GM18907 (cell line): ENCODE results near the gene GGA1.
A peak's percentile ranks its signal among the peaks of the same experiment; 100 is the strongest.

Experiments
- ATAC-seq: cut with Tn5 transposase; IDR thresholded peaks from one replicate; pipeline ENCODE4 v1.9.1; 2021; ENCODE audit warnings: mild to moderate bottlenecking, moderate library complexity; ENCODE audit not compliant: unreplicated experiment

GGA1 gene

DNA sequence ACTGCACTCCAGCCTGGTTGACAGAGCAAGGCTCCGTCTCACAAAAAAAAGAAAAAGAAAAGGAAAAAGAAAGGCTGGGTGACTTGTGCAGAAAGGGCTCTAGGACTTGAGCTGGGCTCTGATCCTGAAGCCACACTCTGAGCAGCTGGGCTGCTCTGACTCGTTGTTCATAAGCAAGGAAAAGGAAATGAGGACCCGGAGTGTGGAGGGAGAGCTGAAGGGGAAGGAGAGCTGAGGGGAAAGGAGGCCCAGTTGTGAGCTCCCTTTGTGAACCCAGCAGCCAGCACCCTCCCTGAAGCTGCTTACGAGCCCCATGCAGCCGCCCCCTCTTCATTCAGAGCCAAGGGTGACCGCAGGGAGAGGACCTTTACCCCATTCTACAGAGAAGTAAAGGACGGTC is 18.5 kb downstream of the GGA1 start:
- no peak for ATAC-seq

DNA sequence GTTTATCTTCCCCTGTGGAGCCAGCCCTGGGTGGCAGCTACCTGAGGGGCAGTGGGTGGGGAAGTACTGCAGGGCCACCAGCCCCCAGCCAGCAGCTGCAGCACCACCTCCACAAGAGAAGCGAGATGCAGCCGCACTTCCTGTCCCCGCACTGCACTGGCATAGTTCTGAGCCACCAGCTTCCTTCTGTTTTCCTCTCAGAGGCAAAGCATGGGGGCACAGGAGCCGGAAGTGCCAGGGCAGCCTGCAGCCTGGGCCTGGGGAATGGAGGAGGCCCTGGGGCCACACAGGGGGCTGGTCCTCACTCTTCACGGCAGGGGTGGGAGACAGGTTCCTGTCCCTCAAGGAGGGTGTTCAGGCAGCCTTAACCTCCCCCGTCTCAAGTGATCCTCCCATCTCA is 18.9 kb downstream of the GGA1 start:
- ATAC-seq = no peak

DNA sequence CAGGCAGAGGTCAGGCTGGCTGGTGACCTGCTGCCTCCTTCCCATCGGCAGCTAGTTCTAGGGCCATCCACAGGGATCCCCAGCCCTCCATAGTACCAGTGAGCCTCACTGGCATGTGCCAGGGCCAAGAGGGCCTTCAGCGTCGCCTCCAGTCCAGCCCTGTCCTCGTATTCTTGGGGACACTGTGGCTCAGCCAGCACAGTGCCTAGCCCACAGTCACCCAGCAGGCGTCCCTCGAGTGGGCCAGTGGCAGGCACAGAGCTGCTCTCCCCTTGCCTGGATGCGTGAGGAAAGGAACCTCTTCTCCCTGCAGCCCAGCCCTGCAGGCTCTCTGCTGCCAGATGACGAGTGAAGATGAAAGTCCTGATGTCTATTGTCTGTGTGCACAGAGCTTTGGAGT is 20.2 kb downstream of the GGA1 start:
- no peak for ATAC-seq

DNA sequence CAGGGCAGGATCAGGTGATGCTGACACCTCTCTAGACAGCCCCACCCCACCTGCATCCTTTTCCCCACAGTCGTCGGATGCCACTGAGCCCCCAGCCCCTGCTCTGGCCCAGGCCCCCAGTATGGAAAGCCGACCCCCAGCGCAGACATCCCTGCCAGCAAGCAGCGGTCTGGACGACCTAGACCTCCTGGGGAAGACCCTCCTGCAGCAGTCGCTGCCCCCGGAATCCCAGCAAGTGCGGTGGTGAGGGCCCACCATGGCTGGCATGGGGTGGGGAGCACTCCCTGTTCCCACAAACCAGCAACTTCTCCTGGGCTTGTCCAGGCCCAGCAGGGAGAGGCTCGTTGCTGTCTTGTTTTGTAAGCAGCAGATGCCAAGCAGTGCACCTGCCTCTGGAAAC is 21.3 kb downstream of the GGA1 start:
- ATAC-seq = no peak

DNA sequence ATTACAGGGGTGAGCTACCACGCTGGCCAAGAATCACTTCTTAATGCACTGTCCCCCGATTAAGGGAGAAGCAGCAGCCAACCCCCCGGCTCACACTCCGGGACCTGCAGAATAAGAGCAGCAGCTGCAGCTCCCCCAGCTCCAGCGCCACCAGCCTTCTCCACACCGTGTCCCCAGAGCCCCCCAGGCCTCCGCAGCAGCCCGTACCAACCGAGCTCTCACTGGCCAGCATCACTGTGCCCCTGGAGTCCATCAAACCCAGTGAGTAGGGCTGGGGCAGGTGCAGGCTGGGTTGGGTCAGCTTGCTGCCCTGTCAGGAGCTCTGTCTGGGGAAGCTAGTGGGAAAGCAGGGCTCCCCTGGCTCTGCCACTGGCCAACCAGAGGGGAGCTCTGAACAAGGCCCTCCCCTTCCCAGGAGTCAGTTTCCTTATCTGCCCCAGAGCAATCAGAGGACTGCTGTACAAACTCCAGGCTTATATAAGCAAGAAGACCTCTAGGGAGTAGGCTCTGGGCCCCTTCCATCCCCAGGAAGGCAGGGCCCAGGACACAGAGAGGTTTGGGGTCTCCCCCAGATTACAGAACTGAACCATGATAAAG is 22.3 kb downstream of the GGA1 start:
- ATAC-seq = no peak

DNA sequence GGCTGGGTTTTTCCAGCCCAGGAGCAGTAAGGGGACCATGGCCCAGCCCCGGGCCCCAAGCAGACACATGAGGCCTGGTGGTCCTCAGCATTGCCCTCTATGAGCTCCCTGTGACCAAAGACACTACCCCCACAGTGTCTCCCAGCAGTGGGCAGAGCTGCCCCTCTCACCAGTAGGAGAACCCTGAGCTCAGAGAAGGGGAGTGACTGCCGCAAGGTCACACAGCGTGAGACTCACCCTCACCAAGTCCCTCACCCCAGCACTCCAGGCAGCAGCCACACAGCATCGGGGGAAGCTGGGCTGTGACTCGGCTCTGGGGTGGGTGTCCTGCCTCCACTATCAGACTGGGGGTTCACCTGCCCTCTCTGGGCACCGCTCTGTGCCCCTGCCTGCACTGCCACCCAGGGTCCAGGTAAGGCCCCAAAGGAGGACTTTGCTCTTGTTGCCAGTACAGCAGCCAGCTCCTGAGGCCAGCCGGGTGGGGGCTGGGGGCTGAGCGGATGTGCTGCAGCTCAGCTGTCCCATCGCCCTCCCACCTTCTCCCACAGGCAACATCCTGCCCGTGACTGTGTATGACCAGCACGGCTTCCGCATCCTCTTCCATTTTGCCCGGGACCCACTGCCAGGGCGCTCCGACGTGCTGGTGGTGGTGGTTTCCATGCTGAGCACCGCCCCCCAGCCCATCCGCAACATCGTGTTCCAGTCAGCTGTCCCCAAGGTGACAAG is 23.0 kb downstream of the GGA1 start:
- no peak for ATAC-seq

DNA sequence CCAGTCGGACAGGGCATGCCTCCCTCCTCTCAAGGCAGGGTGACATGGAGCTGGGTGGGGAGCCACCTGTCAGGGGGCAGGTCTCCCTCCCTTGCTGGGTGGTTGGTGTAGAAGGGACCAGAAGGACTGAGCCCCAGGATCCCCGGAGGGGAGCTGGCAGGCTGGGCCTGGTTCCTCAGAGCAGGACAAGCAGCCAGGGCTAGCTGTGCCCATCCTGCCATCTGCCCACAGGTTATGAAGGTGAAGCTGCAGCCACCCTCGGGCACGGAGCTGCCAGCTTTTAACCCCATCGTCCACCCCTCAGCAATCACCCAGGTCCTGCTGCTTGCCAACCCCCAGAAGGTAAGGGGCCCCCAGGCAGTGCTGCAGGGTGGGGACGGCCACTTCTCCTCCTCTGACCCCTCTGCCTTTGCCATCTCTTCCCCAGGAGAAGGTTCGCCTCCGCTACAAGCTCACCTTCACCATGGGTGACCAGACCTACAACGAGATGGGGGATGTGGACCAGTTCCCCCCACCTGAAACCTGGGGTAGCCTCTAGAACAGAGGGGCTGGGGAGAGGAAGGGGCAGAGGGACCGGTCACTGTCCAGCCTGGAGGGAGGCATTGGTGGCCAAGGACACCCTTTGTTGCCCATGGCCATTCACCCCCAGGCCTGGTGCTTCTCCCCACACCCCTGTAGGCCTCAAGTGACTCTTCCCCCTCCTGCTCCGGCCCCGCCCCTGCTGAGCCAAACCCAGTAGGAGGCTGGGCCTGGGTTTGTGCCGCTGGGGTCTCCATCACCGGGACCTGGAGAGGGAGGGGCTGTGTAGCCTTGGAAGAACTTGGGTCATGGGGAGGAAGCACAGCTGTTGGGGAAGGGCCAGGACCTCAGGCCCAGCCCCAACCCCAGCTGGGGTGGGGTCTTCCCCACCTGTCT is 23.8 kb downstream of the GGA1 start:
- no peak for ATAC-seq

DNA sequence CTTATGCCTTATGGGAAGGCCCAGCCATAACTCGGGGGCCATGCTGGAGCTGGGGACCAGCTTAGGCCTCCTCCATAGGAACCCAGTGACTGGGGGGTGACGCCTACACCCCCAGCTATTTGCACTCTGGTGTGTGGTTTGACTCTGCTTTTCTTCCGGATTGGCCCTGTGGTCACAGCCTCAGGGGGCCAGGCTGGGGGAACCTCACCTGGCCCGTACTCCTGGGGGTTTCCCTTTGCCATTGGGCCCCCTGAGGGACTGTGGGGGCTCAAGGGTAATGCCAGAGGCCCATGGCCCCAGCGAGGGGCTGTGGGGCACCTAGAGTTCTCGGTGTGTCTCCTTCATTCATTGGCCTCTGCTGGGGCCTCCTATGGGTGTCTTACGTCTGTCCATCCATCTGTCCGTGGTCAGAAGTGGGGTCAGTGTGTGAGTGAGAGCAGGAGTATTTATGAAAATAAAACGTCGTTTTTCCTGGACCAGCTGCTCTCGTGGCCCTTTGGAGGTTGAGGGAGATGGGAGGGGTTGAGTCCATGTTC is 24.5 kb downstream of the GGA1 start:
- peak; percentile 58 for ATAC-seq

DNA sequence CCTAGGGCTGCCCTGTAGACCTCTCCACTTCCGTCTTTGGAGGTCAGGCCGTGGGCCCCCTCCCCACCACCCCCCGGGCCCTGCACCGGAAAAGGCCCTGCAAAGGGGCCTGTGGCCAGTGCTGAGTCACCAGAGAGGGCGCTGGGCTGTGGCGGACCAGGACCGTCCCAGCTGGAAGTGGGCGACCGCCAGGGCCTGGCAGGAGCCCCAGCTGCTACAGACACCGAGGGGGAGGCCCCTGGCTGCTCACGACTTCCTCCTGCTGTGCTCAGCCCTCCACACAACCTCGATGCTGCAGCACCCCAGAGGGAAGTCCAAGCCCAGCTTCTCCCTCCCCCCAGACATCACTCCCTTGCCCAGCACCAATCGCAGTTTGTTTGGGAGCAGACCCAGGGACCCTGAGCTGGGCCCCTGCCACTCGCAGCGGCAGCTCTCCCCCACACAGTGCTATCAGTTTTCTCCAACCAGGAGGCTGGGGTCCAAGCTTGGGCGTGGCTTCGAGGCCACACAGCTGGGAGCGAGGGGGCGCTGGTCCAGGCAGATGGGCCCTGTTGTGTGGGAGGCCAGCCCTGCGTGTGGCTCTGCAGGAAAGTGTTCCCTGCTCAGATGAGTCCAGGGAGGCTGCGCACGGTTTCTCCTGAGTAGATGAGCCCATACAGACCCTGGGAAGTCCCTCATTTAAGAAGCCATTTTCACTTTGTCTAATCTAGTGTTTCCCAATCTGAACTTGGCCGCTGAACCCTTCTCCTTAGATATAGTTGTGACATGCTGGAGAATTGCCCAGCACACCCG is 25.2 kb downstream of the GGA1 start:
- ATAC-seq = peak; percentile 58

DNA sequence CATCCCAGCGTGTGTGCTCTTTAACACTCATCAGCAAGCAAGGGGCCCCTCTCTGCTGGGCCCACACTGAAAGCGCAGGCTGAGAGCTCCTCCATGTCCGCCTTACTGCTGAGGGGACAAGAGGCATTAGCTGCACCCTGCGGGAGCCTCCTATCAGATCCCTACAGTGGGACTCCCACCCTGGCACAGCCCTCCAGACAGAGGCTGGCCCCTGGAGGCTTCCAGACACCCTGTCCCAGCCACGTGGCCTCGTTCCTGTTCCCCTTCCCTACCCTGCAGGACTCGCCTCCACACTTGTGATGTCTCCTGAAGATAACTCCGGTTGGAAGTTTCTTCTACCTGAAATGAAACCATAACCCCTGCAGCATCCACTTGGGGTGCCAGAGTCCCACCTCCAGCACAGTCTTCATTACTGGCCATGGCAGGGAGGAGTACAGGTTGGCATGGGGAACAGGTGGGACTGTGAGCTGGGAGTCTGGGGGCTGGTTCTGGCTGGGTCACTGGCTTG is 25.8 kb downstream of the GGA1 start:
- ATAC-seq = no peak

DNA sequence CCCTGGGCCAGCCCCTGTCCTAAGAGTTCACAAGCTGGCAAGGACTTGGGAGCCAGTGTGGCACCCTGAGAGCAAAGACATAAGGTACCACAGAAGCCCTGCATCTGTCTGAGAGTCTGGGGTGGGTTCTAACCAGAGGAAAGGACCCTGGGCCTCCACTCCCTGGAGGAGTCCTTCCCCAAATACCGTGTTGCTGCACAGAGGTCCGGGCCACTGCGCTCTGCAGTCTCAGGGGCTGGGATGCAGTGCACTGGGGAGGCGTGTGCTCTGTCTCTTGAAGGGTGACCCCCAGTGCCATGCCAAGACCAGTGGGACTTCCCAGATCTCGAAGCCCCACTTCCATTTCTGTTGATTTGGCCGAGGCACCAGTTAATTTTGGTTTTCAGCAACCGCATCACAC is 26.5 kb downstream of the GGA1 start:
- no peak for ATAC-seq

DNA sequence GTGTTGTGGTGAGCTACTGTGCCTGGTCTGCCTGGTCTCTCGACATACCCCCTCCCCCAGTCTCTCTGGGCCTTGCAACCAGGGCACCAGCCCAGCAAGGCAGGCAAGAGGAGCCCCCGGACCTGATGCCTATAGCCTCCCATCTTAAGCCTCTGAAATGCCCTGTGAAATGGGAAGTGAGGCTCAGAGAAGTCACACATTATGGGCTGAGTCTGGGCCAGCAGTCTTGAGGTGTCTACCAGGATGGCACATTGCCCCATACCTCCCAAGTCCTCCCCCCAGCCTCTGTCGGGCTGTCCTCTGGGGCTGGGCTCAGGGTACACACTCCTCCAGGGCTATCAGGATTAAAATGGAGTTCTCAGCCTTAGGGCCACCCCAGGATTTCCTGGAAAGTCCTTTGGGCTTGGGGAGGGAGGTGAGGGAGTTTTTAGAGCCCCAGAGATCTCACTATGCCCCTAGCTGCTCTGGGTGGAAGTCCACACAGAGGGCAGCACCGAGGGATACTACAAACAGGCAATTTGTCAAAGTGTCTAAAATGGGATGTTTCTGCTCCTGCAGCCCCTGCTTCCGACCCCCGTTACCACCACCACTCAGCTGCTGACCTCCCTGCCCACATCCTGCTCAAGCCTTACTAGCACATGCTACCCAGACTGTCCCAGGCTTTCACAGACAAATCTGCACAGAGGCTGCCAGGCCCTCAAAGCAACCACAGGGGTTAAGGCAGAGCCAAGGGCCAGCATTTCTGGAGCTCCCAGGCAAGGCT is 27.7 kb downstream of the GGA1 start:
- no peak for ATAC-seq

DNA sequence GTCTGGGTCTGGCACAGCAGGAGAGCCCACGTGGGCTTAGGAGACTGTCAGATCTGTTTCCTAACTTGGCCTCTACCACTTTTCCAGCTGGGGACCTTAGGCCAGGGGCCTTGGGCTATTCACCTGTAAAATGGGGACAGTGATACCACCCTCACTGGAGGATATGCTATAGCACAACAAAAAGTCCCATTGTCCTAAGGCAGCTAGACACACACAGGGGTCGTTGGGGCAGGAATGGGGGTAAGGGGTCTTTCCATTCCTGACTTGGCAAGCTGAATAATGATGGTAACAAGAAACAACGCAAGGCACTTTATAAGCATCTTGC is 28.3 kb downstream of the GGA1 start:
- no peak for ATAC-seq

DNA sequence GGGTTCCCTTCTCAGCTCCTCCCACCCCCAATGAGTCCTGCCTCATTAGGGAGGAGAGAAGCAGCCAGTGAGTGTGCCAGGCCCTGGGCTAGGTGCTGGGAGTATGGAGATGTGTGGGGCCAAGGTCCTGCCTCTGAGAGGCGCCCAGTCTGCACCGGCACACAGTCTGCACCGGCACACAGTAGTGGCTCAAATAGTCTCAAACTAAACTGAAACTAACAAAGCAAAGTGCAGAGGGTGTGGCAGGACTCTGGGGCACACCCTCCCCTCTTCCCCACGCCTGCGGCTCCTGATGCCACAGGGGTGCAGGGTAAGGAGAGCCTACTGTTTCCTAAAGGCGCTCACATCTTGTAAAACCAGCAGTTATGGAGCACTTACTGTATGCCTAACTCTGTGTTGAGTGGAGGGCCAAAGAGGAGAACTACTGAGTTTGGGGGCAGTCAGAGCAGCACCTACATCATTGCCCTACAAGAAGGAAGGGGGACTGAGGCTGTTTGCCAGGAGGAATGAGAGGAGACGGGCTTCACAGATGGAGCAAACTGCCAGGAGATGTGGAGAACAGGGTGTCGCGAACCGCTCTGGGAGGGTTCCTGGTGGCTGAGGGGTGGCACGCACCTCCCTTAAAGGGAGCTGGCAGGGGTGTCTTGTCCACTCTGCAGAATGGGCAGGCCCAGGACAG is 29.9 kb downstream of the GGA1 start:
- ATAC-seq = no peak

DNA sequence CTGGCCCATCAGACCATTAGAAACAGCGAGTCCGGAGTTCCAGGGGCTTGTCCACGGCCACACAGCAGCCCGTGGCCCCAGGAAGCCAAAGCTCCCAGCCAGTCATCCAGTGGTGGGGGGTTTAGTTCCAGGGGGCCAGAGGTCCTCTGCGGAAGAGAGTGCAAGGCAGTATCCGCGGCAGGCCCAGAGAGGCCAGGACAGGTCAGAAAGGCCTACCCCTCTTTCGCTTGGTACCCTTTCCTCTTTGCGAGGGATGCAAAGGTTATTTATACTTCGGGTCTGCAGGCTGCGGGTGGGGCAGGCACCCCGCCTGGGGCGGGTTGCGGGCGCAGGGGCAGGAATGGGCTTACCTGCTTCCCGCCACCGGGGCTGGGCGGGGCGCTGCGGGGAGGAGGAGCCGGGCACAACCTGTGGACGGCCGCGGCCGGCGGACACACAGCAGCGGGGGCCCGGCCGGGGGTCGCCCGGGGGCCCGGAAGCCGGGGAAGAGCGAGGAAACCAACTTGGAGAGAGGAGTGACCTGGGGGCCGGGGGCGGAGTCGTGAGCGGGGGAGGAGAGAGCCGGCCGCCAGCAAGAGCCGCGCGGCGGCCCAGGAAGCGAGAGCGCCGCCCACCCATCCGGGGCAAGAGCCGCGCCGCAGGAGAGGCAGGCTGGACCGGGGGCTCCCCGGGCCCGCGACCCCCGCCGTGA is 30.6 kb downstream of the GGA1 start, which contains the start of gene SH3BP1:
TSS of gene SH3BP1 (plus strand) at position 600 of the 691 bp plus-strand sequence. CDS start 119 bp downstream, outside the sequence.
- no peak for ATAC-seq

DNA sequence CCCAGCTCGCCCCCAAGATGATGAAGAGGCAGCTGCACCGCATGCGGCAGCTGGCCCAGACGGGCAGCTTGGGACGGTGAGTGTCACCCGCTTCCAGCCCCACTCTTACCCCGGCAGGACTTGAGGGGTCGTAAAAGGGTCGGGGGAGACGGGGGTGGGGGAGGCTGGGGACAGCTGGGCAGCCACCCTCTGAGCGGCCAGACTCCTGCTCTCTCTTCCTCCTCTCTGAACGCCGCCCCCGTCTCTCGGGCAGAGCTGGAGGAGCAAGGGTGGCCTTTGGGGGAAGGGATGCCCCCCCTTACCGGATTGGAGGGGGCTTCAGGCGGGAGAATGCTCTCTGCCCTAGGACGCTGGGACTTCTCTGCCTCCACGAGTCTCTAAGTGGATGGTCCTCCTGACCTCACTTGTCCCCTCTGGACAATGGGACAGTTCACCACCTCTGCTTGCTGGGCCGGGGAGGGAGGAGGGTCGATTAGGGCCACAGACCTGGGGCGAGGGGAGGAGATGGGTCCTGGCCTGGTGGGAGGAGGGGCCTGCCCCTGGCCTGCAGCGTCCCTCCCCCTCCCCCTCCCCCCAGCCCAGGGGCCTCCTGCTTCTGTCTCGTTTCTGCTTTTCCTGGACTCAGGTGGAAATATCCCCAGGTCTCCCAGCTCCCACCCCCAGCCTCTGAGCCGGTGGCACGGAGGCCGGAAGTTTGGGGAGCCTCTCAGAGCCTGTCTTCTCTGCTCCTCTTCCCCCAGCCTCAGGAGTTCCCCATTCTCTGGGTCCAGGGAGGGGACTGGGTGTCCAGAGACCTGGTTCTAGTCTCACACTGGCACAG is 31.3 kb downstream of the GGA1 start:
- ATAC-seq = no peak

DNA sequence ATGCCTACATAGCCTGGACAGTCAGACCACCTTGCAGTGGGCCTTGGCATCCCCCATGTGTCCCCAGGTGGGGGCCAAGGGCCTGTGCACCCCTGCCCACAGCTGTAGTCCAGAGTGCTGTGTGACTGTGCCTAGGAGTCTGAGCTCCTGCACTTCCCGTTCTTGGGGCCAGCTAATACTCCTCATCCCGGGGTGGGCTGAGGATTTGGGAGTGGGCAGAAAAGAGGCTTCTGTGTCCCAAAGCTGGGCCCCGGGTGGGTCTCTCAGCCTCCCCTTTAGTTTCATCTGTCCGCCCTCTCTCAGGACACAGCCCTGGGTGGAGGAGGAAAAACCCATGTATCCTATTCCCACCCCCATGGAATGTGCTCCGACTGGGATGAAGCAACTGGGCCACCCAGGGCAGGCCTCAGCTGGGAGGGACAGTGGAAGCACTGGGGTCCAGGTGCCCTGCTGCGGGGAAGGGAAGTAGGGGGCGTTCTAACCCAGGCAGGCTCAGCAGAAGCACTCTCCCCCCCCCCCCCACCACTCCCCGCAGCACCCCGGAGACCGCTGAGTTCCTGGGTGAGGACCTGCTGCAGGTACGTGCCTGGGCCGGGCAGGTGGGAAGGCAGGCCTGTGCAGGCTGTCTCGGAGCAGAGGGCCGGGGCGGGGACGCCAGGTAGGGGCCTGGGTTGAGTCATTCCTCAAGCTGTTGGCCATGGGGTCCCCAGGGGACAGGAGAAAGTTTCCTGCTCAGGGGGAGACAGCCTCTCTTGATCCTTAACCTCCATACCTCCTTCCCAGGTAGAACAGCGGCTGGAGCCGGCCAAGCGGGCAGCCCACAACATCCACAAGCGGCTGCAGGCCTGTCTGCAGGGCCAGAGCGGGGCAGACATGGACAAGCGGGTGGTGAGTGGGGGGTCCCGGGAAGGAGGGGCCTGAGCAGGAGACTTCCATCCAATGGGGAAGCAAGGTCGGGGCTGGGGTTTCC is 32.2 kb downstream of the GGA1 start:
- no peak for ATAC-seq
